GM18909 (cell line): Measurements from ENCODE around the gene ALS2.

Source experiments
- ATAC-seq: cut with Tn5 transposase; IDR thresholded peaks from one replicate; pipeline ENCODE4 v1.9.1; 2021; ENCODE audit warnings: mild to moderate bottlenecking; ENCODE audit not compliant: unreplicated experiment, poor library complexity

The ALS2 gene

DNA sequence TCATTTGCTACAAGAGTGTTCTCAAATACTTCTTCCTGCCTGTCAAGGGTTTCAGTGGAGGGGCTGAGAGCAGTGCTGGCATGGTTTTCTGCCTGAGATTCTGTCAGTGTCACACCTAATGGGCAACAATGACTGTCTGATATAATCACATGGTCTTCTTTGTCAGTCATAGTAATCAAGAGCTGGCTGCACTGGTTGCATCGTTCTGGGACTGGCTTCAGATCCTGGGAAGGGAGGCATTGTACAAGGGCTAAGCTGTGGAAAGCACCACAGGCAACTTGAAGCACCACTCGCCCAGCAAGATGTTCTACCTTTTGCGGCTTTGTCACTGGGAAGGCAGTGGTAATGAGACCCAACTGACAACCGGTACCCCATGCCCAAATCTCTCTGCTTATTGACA lies 19.6 kb downstream of the ALS2 start:
- no peak for ATAC-seq

DNA sequence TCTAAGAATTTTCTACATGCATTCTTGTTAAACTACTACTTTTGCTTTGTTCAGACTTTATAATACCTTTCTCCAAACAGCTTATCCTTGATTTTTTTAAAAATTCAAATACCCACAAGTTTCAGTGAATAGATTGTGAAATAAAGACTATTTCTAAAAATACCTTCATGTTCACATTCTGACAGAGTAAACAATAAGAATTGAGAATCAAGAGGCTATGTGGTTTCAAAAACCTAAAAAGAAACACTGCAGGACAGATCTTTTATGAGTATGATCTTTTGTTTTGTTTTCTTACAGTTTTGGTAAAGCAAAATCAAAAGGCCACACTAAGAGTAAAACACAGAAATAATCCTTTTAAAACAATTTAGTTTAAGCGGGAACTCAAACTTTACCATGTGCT lies 21.2 kb downstream of the ALS2 start:
- no peak for ATAC-seq

DNA sequence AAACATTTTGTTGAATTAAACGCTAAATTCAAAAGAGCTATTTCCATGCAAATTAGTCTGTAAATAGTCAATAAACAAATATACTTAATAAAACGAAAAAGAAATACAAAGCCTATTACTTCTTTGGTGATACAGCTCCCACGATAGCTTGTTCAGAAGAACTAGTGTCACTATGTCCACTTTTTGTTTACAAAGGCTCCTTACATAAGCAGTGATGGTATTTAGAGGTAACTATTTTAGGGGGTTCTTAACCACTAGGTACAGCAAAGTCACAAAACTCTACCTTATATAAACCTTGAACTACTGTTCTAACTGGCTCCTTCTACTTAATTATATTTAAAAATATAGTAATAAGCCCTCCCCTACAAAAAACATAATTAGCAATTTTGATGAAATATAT lies 21.9 kb downstream of the ALS2 start:
- ATAC-seq: no peak

DNA sequence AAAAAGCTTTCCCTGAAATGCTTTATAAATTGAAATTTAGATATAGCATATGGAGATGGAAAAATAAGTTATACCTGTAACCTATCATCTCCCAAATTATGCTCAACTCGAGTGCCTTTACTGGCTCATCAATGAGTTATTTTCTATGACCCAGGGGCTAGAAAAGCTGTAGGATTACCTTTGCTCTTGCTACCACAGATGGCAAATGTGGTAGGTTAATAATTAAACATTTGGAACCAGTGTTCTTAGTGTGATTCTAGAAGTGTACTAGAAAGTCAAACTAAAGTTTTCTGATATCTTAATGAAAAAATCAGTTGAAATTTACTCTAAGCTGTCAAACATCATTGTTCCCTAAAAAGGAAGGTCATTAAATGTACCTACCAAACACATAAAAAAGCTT lies 22.5 kb downstream of the ALS2 start:
- ATAC-seq: no peak

DNA sequence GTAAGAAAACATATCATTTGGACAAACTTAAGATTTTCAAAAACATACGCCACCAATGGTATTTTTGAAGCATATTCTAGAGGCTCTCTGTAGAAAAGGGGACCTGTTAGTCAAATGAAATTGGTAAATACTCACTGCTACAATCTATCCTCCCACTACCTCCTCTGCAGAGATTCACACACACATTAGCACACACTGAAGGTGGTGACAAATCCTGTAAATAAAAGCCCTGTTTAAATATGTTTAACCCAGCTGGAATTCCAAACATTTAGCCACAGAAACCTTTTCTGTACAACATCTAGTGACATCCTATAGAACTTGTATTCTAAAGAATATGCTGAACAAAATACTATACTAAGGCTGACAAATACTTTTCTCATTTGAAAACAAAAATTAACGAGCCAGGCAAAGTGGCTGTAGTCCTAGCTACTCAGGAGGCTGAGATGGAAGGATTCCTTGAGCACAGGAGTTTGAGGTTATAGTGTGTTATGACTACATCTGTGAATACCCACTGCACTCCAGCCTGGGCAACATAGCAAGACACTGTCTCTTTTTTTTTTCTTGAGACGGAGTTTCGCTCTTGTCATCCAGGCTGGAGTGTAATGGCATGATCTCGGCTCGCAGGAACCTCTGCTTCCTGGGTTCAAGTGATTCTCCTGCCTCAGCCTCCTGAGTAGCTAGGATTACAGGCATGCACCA lies 25.9 kb downstream of the ALS2 start:
- no peak for ATAC-seq

DNA sequence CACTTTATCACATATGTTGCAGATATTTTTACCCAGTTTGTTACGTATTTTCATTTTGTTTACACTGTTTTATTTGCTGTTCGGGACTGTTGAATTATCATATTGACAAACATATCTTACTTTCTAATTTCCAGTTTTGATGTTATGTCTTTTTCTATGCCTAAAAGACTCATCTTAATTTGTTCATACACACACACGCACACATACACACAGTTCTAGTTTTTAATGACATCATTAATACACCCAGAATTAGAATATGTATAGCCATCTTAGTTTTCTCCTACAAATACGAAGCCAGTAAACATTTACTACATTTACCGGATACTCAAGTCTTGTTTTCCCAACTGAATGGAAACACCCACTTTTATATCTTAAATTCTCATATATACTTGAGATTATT lies 29.2 kb downstream of the ALS2 start:
- no peak for ATAC-seq

DNA sequence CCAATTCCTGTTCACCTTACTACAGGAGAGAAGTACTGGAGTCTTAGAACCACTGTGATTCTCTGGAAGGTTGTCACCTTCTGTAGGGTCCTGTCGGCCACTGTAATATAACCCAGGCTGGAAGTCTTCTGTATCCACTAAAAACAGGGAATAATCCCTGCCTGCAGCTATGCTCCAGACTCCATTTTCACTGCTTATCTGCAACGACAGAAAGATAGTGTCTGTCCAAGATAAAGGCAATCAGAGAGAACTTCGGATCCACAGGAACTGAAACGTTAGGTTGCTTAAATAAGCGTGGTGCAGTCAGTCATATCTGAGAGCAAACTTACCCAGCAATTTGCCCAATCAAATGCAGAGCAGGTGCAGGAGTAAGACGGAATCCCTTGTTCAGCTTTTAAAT lies 34.2 kb downstream of the ALS2 start:
- ATAC-seq: no peak

DNA sequence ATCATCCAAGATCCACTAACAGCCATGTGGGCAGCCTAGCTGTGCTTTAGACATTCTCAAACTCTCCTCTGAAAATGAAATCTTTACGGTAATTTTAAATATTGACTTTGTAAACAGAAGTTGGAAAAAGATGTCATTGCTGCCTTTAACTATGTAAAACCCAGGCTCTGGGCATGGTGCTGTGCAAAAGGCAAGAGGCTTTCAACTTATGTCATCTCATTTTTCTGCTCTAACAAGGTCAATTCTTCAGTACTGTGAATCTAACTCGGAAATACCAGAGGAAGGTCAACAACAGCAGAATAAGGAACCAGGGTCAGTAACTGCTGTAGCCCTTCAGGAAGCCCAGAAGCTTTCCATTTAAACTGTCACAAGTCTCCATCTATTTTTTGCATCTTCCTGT lies 45.2 kb downstream of the ALS2 start:
- no peak for ATAC-seq

DNA sequence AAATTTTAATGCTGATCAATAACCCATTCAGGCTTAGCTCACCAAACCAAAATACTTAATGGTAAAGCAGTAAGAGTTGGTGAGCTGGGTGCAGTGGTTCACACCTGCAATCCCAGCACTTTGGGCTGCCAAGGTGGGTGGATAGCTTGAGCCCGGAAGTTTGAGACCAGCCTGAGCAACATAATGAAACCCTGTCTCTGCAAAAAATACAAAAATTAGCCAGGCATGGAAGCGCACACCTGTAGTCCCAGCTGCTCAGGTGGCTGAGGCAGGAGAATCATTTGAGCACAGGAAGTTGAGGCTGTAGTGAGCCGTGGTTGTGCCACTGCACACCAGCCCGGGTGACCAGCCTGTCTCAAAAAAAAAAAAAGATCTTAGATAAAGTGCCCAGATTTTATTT lies 46.6 kb downstream of the ALS2 start:
- no peak for ATAC-seq

DNA sequence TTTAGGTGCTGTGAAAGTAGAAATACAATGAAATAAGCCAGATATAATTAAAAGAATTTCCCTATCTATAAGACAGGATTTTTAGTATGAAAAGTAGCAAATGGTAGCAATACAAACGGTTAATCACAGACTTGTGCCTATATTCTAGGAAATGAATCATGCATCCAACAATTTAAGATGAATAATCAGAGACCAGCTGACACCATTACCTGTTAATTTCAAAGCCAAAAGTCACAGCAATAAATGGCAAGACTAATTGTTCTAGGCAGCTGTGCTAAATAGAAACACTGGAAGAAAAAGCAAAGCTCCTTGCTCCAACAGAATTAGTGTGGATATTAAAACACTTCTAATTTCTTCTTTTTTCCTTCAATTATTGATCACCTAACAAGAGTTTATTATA lies 47.2 kb downstream of the ALS2 start:
- ATAC-seq: no peak

DNA sequence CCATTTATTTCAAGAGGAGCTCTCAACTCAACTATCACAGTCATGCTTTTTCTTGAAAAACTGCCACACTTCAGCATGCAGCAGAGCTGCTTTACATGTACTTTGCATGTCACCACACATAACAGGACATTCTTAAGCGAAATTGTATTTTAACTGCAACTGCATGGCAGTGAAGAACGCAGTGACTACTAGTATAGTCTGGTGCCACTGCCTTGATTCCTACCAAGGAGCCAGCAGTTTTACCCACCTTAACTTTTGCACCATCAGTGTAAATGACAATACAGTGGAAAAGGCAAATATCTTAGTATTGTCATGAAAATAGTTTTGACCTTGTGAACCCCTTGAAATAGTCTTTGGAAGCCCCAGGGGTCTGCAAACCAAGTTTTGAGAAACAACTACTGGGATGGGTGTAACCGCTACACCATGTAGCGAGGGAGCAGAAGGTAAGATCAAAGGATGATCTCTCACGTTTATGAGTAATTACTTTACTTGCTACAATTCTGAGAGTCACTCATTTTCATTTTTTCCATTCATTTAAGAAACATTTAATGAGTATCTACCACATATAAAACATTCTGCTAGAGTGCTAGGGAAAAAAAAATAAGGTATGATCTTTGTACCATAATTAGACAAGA lies 50.0 kb downstream of the ALS2 start:
- ATAC-seq: no peak

DNA sequence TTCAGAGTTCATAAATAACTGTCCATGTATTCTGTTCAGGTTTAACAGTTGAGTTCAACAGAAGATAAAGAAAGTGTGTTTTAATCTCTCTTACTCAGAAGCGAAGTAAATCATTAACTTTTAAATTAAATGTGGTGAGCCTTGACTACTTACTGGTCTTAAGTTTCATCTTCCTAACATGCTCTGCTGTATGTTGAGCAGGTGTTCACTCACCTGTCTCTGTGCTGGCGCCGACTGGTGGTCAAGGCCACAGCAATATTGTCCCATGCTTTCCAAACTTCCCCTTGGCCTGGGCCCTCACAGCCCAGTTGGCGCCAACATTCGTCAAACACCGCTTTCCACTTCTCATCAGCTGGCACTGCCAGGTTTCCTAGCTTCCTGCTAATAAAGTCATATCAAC lies 65.3 kb downstream of the ALS2 start:
- no peak for ATAC-seq

DNA sequence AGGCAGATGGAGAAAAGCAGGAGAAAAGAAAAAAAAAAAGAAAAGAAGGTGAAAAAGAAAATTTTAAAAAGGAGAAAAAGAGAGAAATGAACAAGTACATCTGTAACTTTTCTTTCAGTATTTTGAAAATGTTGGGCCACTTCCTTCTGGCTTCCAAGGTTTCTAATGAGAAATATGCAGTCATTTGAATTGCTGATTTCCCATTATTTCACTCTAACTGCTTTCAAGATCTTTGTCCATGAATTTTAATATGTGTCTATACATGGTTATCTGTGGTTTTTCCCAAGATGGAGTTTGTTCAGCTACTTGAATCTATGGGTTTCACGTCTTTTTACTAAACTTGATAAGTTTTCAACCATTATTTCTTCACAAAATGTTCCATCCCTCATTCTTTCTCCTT lies 68.0 kb downstream of the ALS2 start:
- no peak for ATAC-seq

DNA sequence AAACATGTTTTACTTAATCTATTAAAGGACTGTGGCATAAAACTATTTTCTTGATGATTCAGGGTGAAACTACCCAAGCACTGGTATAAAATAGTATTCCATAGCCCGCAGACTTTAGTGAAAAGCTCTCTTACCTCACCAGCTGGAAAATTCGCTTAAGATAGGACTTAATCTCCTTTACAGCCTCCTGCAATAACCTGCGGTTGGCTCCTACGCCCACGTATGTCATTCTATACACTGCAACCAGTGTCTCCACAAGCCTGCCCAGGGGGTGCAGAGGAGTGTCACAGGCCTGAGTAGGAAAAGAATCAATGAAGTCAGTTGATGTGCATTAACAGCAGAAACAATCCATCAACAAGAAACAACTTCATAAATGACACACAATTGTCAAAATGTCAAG lies 71.0 kb downstream of the ALS2 start:
- ATAC-seq: no peak

DNA sequence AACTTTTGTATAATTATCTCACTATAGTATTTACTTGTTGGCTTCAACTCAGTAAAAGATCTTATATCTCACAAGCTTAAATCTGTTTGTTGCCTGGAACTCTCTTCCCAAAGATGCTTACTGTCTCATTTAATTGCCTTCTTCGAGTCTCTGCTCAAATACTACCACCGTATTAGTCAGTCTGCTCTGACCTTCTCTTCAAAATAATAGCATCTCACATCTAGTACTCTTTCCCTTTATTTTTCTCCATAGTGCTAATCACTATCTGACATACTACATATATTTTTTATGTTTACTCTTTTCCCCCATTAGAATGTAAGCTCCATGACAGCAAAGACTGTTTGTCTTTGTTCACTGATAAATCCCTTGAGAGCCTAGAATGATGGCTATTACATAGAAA lies 71.7 kb downstream of the ALS2 start:
- no peak for ATAC-seq

DNA sequence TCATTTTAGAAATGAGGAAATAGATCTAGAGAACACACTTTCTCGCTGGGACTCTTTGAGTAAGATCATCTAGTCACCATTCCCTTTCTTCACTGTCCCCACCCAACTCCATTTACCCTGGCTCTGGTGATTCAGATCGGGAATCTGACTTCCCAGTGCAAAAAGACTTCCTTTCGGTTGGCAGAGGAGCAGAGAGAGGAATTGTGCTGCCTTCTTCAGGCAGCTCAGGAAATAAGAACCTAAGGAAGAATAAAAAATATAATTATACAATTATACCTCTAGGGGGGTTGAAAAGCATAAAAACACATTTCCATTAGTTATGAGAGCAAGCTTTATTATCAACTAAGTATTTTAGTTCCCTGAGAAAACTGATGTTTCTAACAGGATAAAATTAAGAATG lies 73.0 kb downstream of the ALS2 start:
- ATAC-seq: no peak

DNA sequence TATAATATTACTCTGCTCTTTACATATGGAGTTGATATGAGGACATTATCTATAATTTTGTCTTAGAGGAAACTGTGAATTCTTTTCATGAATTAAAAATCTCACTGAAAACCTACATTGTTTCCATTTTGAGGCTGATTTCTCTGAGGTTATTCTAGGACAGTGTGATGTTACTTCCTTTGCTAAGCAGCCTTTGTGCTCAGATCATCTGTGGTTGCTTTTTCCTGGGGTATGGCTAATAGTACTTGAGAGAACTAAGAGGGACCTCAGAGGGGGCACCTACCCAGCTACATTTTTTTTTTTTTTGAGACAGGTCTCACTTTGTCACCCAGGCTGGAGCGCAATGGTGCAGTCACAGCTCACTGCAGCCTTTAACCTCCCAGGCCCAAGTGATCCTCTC lies 73.6 kb downstream of the ALS2 start:
- ATAC-seq: no peak

DNA sequence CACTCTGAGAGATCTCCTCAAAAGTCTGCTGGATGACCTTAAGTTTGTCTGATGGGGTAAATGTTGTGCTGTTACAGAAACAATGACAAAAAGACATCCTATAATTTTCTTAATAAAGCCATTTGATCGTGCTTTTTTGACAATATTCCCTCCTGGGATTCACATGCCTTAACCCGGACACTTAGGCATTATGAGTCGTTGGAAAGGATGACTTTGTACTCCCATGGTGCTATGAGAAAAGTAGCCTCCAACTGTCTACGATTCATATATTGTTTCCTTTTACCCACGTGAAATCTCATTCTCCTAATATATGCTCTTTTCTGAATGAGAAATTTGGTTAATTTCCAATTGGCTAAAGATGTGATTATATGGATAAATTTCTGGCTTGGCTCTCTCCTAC lies 76.2 kb downstream of the ALS2 start:
- no peak for ATAC-seq

DNA sequence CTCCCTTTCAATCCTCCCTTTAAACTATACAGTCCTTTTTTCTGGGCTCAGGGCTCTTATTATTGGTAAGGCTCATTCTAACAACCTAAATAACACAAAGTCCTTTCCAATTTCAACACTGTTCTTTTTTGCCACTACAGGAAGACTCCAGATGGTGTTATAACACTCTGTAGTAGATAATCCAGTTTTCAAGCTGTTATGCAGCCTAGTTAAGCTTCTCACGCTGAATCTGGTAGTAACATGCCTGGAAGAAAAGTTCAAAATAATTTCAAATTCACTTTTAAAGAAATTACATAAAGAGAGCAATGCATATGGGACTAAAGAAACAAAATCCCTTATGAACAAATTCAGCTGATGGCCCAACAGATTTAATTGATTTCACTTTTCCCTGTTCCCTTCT lies 79.1 kb downstream of the ALS2 start:
- no peak for ATAC-seq

DNA sequence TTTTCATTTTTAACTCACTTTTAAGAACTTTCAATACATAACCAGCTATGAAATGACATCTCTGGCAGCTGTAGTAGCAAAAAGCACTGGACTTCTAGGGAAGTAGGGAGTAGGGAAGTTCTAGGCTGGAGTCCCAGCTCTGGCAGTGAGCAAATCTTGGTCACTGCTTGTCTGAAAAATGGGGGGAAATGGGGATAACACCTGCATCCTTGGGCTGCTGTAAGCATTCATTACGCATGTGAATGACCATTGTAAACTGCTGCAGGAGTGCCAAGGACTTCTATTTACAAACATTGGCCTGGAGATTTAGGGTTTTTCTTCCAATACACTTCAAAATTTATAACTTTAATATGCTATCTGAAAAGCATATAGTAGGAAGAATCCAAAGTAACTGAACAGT lies 81.3 kb downstream of the ALS2 start:
- ATAC-seq: no peak

DNA sequence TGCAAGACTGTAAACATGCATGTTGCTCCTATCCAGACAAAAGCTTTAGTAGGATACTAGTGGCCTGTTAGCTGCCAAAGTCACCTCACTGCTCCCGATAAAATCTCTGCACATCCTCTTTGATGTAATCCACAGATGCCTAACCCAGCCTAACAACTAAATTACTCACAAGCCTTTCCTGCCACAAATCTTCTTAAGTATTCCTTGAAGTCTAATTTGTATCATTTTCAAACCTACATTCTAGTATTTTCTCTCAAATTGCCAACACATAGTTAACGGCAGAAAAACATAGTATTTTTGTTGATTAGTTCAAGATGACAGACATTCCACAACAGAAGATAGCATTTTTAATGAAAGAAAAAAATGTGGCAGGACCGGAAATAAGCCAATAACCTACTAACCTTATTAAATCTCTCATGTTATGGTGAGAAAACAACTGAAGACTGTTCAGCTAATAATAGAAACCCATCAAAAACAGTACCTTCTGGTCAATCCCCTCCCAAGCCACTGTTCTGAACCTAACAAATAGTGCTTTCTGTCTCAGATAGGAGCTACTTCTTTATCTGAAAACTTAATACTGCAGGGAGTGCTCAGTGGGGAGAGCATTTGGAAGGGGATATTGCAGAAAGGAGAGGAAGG lies 82.0 kb downstream of the ALS2 start, which contains the start of gene MPP4:
Gene MPP4 (minus strand): TSS at position 57 of the 639 bp plus-strand sequence. CDS start 4,690 bp downstream, outside the sequence.
- ATAC-seq: no peak

DNA sequence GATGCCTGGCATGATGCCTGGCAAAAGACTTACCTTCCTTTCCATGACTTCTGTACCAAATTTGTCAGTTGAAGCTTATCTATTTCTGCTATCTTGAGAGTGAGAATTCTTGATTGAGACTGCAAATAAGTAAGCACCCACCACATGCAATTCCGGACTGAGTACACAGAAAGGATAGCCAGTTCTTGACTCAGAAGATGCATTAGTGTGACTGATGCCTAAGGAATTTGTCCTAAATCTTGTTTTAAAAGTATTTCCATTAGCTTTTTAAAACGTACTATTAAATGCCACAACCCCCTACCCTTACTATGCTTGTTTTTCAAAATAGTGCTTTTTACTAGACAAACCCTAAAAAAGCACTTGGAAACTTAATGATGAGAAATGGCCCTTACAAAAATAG lies 82.8 kb downstream of the ALS2 start:
- no peak for ATAC-seq
